ENCODE measurements around the gene FANCD2. TPM values are rescaled to one million over a fixed set of nuclear protein-coding genes. Genes with fewer than 3 reads are reported as not detected.
"Not testable (repeated sequence)": the region's sequence is repeated elsewhere in the genome, so short reads cannot be mapped to it uniquely, and the experiment has no call there.

The FANCD2 gene
- polyA plus RNA-seq, 4 donors, result 0.45 to 13.9 (median 4.4) TPM

- H3K9me3 ChIP-seq (ENCODE audit: control insufficient read depth in 2 of 2, insufficient read depth in 1 of 2, low read depth in 1 of 2, low read length in 1 of 2), result no peaks in the 10 kb centered on the region
- H3K36me3 ChIP-seq (ENCODE audit: control insufficient read depth in 3 of 3, insufficient read depth in 2 of 3, low read depth in 1 of 3, low read length in 3 of 3), result peaks cover 0 to 29% (median 0%) of the 10 kb centered on the region in 3 donors
- DNase-seq (no peak), FAIRE-seq (no peak)
- no peaks in the 10 kb centered on the region for H3K27me3 ChIP-seq (ENCODE audit: control insufficient read depth in 3 of 3, insufficient read depth in 3 of 3, low read length in 3 of 3)
- 95 to 100% (median 97%) methylated on average over 2 of the region's 2 CpGs for WGBS, 3 donors
- H3K4me3 ChIP-seq (ENCODE audit: low read depth in 1 of 3, low read length in 3 of 3), result no peak overlapping the region
- no peak overlapping the region for H3K27ac ChIP-seq (ENCODE audit: low read depth in 1 of 3, low read length in 2 of 3)
- H3K4me1 ChIP-seq (ENCODE audit: control insufficient read depth in 3 of 3, insufficient read depth in 2 of 3, low read depth in 1 of 3, low read length in 2 of 3), result no peaks in the 10 kb centered on the region
Observed at GRCh38 chr3:10002951-10003350, 23.3 kb upstream of the FANCD2 start.

- no peak overlapping the region for H3K27ac ChIP-seq (ENCODE audit: low read depth in 1 of 3, low read length in 2 of 3)
Observed at GRCh38 chr3:10004506-10004905, 21.7 kb upstream of the FANCD2 start.

GRCh38 chr3:10004960-10005564 is 21.2 kb upstream of the FANCD2 start:
- FAIRE-seq (no peak), DNase-seq (peak in 1 of 2 donors; percentile 29)
- 86 to 91% (median 87%) methylated on average over 5 of the region's 5 CpGs for WGBS, 3 donors
- H3K36me3 ChIP-seq (ENCODE audit: control insufficient read depth in 3 of 3, insufficient read depth in 2 of 3, low read depth in 1 of 3, low read length in 3 of 3), result peaks cover 0 to 23% (median 0%) of the 10 kb centered on the region in 3 donors
- no peak overlapping the region for H3K27ac ChIP-seq (ENCODE audit: low read depth in 1 of 3, low read length in 2 of 3)
- H3K27me3 ChIP-seq (ENCODE audit: control insufficient read depth in 3 of 3, insufficient read depth in 3 of 3, low read length in 3 of 3), result peaks cover 0 to 4% (median 0%) of the 10 kb centered on the region in 3 donors
- H3K9me3 ChIP-seq (ENCODE audit: control insufficient read depth in 2 of 2, insufficient read depth in 1 of 2, low read depth in 1 of 2, low read length in 1 of 2), result no peaks in the 10 kb centered on the region
- no peak overlapping the region for H3K4me3 ChIP-seq (ENCODE audit: low read depth in 1 of 3, low read length in 3 of 3)
- peaks cover 0 to 9% (median 3%) of the 10 kb centered on the region in 3 donors for H3K4me1 ChIP-seq (ENCODE audit: control insufficient read depth in 3 of 3, insufficient read depth in 2 of 3, low read depth in 1 of 3, low read length in 2 of 3)

More at GRCh38 chr3:10004506-10004905, 21.7 kb upstream of the FANCD2 start:
- Histone ChIP-seq H3K9me3 (ENCODE audit: control insufficient read depth in 2 of 2, insufficient read depth in 1 of 2, low read depth in 1 of 2, low read length in 1 of 2) (no peaks in the 10 kb centered on the region), H3K4me3 (ENCODE audit: low read depth in 1 of 3, low read length in 3 of 3) (no peak overlapping the region), H3K27me3 (ENCODE audit: control insufficient read depth in 3 of 3, insufficient read depth in 3 of 3, low read length in 3 of 3) (no peaks in the 10 kb centered on the region), H3K36me3 (ENCODE audit: control insufficient read depth in 3 of 3, insufficient read depth in 2 of 3, low read depth in 1 of 3, low read length in 3 of 3) (peaks cover 0 to 23% (median 0%) of the 10 kb centered on the region in 3 donors), H3K4me1 (ENCODE audit: control insufficient read depth in 3 of 3, insufficient read depth in 2 of 3, low read depth in 1 of 3, low read length in 2 of 3) (peaks cover 0 to 4% (median 1%) of the 10 kb centered on the region in 3 donors)
- no peak for FAIRE-seq
- WGBS, 3 donors, result 94 to 96% (median 96%) methylated on average over 7 of the region's 7 CpGs
- no peak for DNase-seq

- H3K36me3 ChIP-seq (ENCODE audit: control insufficient read depth in 3 of 3, insufficient read depth in 2 of 3, low read depth in 1 of 3, low read length in 3 of 3), result peaks cover 0 to 23% (median 0%) of the 10 kb centered on the region in 3 donors
- FAIRE-seq, result no peak
- peaks cover 0 to 4% (median 0%) of the 10 kb centered on the region in 3 donors for H3K27me3 ChIP-seq (ENCODE audit: control insufficient read depth in 3 of 3, insufficient read depth in 3 of 3, low read length in 3 of 3)
- H3K4me3 ChIP-seq (ENCODE audit: low read depth in 1 of 3, low read length in 3 of 3), result no peak overlapping the region
- WGBS, 3 donors, result 61 to 72% (median 71%) methylated on average over 10 of the region's 10 CpGs
- H3K4me1 ChIP-seq (ENCODE audit: control insufficient read depth in 3 of 3, insufficient read depth in 2 of 3, low read depth in 1 of 3, low read length in 2 of 3), result peaks cover 2 to 15% (median 3%) of the 10 kb centered on the region in 3 donors
- DNase-seq, result no peak
- no peak overlapping the region for H3K27ac ChIP-seq (ENCODE audit: low read depth in 1 of 3, low read length in 2 of 3)
- no peaks in the 10 kb centered on the region for H3K9me3 ChIP-seq (ENCODE audit: control insufficient read depth in 2 of 2, insufficient read depth in 1 of 2, low read depth in 1 of 2, low read length in 1 of 2)
Observed at GRCh38 chr3:10006048-10006761, 20.0 kb upstream of the FANCD2 start.

GRCh38 chr3:10006762-10007090 is 19.5 kb upstream of the FANCD2 start:
- Histone ChIP-seq H3K4me3 (ENCODE audit: low read depth in 1 of 3, low read length in 3 of 3) (no peak overlapping the region), H3K27me3 (ENCODE audit: control insufficient read depth in 3 of 3, insufficient read depth in 3 of 3, low read length in 3 of 3) (peaks cover 0 to 4% (median 0%) of the 10 kb centered on the region in 3 donors), H3K36me3 (ENCODE audit: control insufficient read depth in 3 of 3, insufficient read depth in 2 of 3, low read depth in 1 of 3, low read length in 3 of 3) (peaks cover 0 to 23% (median 0%) of the 10 kb centered on the region in 3 donors), H3K9me3 (ENCODE audit: control insufficient read depth in 2 of 2, insufficient read depth in 1 of 2, low read depth in 1 of 2, low read length in 1 of 2) (no peaks in the 10 kb centered on the region), H3K4me1 (ENCODE audit: control insufficient read depth in 3 of 3, insufficient read depth in 2 of 3, low read depth in 1 of 3, low read length in 2 of 3) (peaks cover 2 to 19% (median 3%) of the 10 kb centered on the region in 3 donors), H3K27ac (ENCODE audit: low read depth in 1 of 3, low read length in 2 of 3) (no peak overlapping the region)
- FAIRE-seq (no peak), DNase-seq (no peak)
- 20 to 59% (median 41%) methylated on average over 8 of the region's 8 CpGs for WGBS, 3 donors

GRCh38 chr3:10007126-10007782 is 19.0 kb upstream of the FANCD2 start:
- Histone ChIP-seq H3K36me3 (ENCODE audit: control insufficient read depth in 3 of 3, insufficient read depth in 2 of 3, low read depth in 1 of 3, low read length in 3 of 3) (peaks cover 0 to 23% (median 0%) of the 10 kb centered on the region in 3 donors), H3K27ac (ENCODE audit: low read depth in 1 of 3, low read length in 2 of 3) (no peak overlapping the region), H3K4me3 (ENCODE audit: low read depth in 1 of 3, low read length in 3 of 3) (no peak overlapping the region), H3K27me3 (ENCODE audit: control insufficient read depth in 3 of 3, insufficient read depth in 3 of 3, low read length in 3 of 3) (peaks cover 0 to 4% (median 0%) of the 10 kb centered on the region in 3 donors), H3K9me3 (ENCODE audit: control insufficient read depth in 2 of 2, insufficient read depth in 1 of 2, low read depth in 1 of 2, low read length in 1 of 2) (no peaks in the 10 kb centered on the region), H3K4me1 (ENCODE audit: control insufficient read depth in 3 of 3, insufficient read depth in 2 of 3, low read depth in 1 of 3, low read length in 2 of 3) (peaks cover 2 to 19% (median 3%) of the 10 kb centered on the region in 3 donors)
- DNase-seq (no peak), FAIRE-seq (no peak)
- 62 to 82% (median 70%) methylated on average over 7 of the region's 7 CpGs for WGBS, 3 donors

GRCh38 chr3:10008216-10008587 is 18.0 kb upstream of the FANCD2 start:
- H3K27me3 ChIP-seq (ENCODE audit: control insufficient read depth in 3 of 3, insufficient read depth in 3 of 3, low read length in 3 of 3); FAIRE-seq; DNase-seq; H3K9me3 ChIP-seq (ENCODE audit: control insufficient read depth in 2 of 2, insufficient read depth in 1 of 2, low read depth in 1 of 2, low read length in 1 of 2); H3K27ac ChIP-seq (ENCODE audit: low read depth in 1 of 3, low read length in 2 of 3): not testable (repeated sequence)
- 72 to 82% (median 76%) methylated on average over 4 of the region's 4 CpGs for WGBS, 3 donors
- peaks cover 0 to 16% (median 0%) of the 10 kb centered on the region in 3 donors for H3K36me3 ChIP-seq (ENCODE audit: control insufficient read depth in 3 of 3, insufficient read depth in 2 of 3, low read depth in 1 of 3, low read length in 3 of 3)
- peaks cover 2 to 19% (median 3%) of the 10 kb centered on the region in 3 donors for H3K4me1 ChIP-seq (ENCODE audit: control insufficient read depth in 3 of 3, insufficient read depth in 2 of 3, low read depth in 1 of 3, low read length in 2 of 3)
- peak overlapping the region in 1 of 3 donors; percentile 54 for H3K4me3 ChIP-seq (ENCODE audit: low read depth in 1 of 3, low read length in 3 of 3)

GRCh38 chr3:10008588-10009344 is 17.5 kb upstream of the FANCD2 start:
- Histone ChIP-seq H3K4me1 (ENCODE audit: control insufficient read depth in 3 of 3, insufficient read depth in 2 of 3, low read depth in 1 of 3, low read length in 2 of 3) (peaks cover 2 to 19% (median 3%) of the 10 kb centered on the region in 3 donors), H3K27me3 (ENCODE audit: control insufficient read depth in 3 of 3, insufficient read depth in 3 of 3, low read length in 3 of 3) (peaks cover 0 to 4% (median 0%) of the 10 kb centered on the region in 3 donors), H3K27ac (ENCODE audit: low read depth in 1 of 3, low read length in 2 of 3) (peak overlapping the region in 2 of 3 donors; percentile 60 to 72), H3K36me3 (ENCODE audit: control insufficient read depth in 3 of 3, insufficient read depth in 2 of 3, low read depth in 1 of 3, low read length in 3 of 3) (peaks cover 0 to 10% (median 0%) of the 10 kb centered on the region in 3 donors), H3K4me3 (ENCODE audit: low read depth in 1 of 3, low read length in 3 of 3) (peak overlapping the region in 2 of 3 donors; percentile 30 to 54), H3K9me3 (ENCODE audit: control insufficient read depth in 2 of 2, insufficient read depth in 1 of 2, low read depth in 1 of 2, low read length in 1 of 2) (no peaks in the 10 kb centered on the region)
- DNase-seq (peak; percentile 88 to 95), FAIRE-seq (no peak)
- WGBS, 3 donors, result 3 to 6% (median 4%) methylated on average over 17 to 23 of the region's 23 CpGs
